K562 (cell line): ENCODE measurements around the gene CLSTN2. TPM values are rescaled to one million over a fixed set of nuclear protein-coding genes. Genes with fewer than 3 reads are reported as not detected.

Experiments
- ATAC-seq: fragments of 200-7000 bp; cut with Tn5 transposase; 3 replicates; pipeline ENCODE4 v1.9.1; 2020; ENCODE audit warnings: moderate library complexity
- BruUV-seq: library from RNA; stranded (reverse); fragments of 400-500 nt; replicated peaks from 2 replicates; lab custom pipeline; 2021; lab: Mats Ljungman, UMichigan
- CTCF ChIA-PET: fragments of 300-600 bp; formaldehyde crosslinking; extraction: SDS; loops from one replicate; lab custom pipeline; 2021; ENCODE audit warnings: low intra/inter-chr PET ratio; lab: Yijun Ruan, JAX
- POLR2A ChIA-PET: fragments of 300-600, 350-650 bp; sonication (Branson Sonifier 250); formaldehyde crosslinking; extraction: SDS; loops from one replicate; lab custom pipeline; 2021; ENCODE audit warnings: antibody characterized with exemption, inconsistent platforms; lab: Yijun Ruan, JAX
- DNase-seq, 4 experiments: peaks; one replicate each; pipeline versions ENCODE4 v3.0.0 to v3.0.0-alpha.2; 2011 to 2018; ENCODE audit warnings: low spot score in 3 of 4, mixed read lengths in 3 of 4; ENCODE audit errors: extremely low read depth in 1 of 4
- FAIRE-seq: peaks from 2 replicates; lab custom pipeline; 2011; peaks lifted over from hg19 to GRCh38; lab: Jason Lieb, UNC
- H2AFZ ChIP-seq: 2 replicates; pipeline ENCODE4 v1.6.0; 2011; ENCODE audit warnings: low read depth, low read length, control low read depth, inconsistent platforms
- H3K27ac ChIP-seq: fragments of 200-600 bp; 3 replicates; pipeline ENCODE4 v1.8.0; 2011; ENCODE audit warnings: low read depth, mild to moderate bottlenecking, control low read depth, inconsistent platforms, low read length, moderate library complexity, mixed read lengths; ENCODE audit errors: extremely low read depth
- H3K27me3 ChIP-seq, 2 experiments: fragments of 300-600 bp in 1 of 2; 2 replicates in 1 of 2; 3 replicates in 1 of 2; pipeline versions ENCODE4 v1.6.0 to v1.8.0; 2011; ENCODE audit warnings: inconsistent platforms in 2 of 2, low read length in 2 of 2, mild to moderate bottlenecking in 1 of 2, mixed read lengths in 1 of 2, moderate library complexity in 1 of 2; ENCODE audit not compliant: control insufficient read depth in 2 of 2, insufficient read depth in 2 of 2
- H3K36me3 ChIP-seq: fragments of 300-600 bp; 3 replicates; pipeline ENCODE4 v1.8.0; 2011; ENCODE audit warnings: mild to moderate bottlenecking, low read length, inconsistent platforms; ENCODE audit not compliant: control insufficient read depth, insufficient read depth
- H3K4me1 ChIP-seq, 2 experiments: fragments of 200-600 bp in 1 of 2; replicated peaks in 1 of 2; 2 replicates in 1 of 2; 3 replicates in 1 of 2; pipeline versions ENCODE4 v1.5.1 to v1.8.0; 2011; ENCODE audit warnings: inconsistent platforms in 2 of 2, low read length in 2 of 2, mild to moderate bottlenecking in 1 of 2, mixed read lengths in 1 of 2, moderate library complexity in 1 of 2; ENCODE audit not compliant: control insufficient read depth in 2 of 2, insufficient read depth in 2 of 2
- H3K4me2 ChIP-seq: 2 replicates; pipeline ENCODE4 v1.6.1; 2011; ENCODE audit warnings: low read length, control low read depth, inconsistent platforms, mixed read lengths; ENCODE audit not compliant: insufficient read depth
- H3K4me3 ChIP-seq: fragments of 200-600 bp; sonication (generic), shearing (Covaris generic); 2 replicates; pipeline ENCODE4 v1.5.1; 2016; ENCODE audit warnings: control low read depth, inconsistent platforms
- H3K79me2 ChIP-seq: fragments of 200-600 bp; 3 replicates; pipeline ENCODE4 v1.8.0; 2011; ENCODE audit warnings: low read length, inconsistent platforms; ENCODE audit not compliant: control insufficient read depth, insufficient read depth
- H3K9ac ChIP-seq, 2 experiments: 2 replicates each; pipeline versions ENCODE4 v1.6.0 to v1.6.1; 2011; ENCODE audit warnings: low read depth in 2 of 2, low read length in 2 of 2, control low read depth in 1 of 2, inconsistent platforms in 1 of 2, mild to moderate bottlenecking in 1 of 2, mixed read lengths in 1 of 2; ENCODE audit not compliant: insufficient read depth in 1 of 2
- H3K9me1 ChIP-seq: one replicate; pipeline ENCODE4 v1.6.0; 2011; ENCODE audit warnings: inconsistent platforms, mild to moderate bottlenecking, low read length, moderate library complexity; ENCODE audit not compliant: control insufficient read depth, insufficient read depth
- H3K9me3 ChIP-seq: replicated peaks from 2 replicates; pipeline ENCODE4 v1.5.1; 2011; ENCODE audit warnings: low read depth, low read length, inconsistent platforms; ENCODE audit not compliant: control insufficient read depth, insufficient read depth
- H4K20me1 ChIP-seq: replicated peaks from 2 replicates; pipeline ENCODE4 v1.6.1; 2011; ENCODE audit warnings: low read length, inconsistent platforms, mixed read lengths; ENCODE audit not compliant: control insufficient read depth, insufficient read depth
- ARID2 ChIP-seq: fragments of 450-650 bp; IDR thresholded peaks from 2 replicates; pipeline ENCODE4 v1.6.1; 2017; ENCODE audit warnings: antibody characterized with exemption, mild to moderate bottlenecking
- HNRNPK ChIP-seq: fragments of 200-400 bp; formaldehyde crosslinking; IDR thresholded peaks from one replicate; pipeline ENCODE4 v1.6.1; 2018; ENCODE audit warnings: mild to moderate bottlenecking, low read depth, low read length; ENCODE audit not compliant: poor library complexity, severe bottlenecking
- MITF ChIP-seq: IDR thresholded peaks from 2 replicates; pipeline ENCODE4 v1.6.1; 2014; ENCODE audit warnings: antibody characterized with exemption
- MTA1 ChIP-seq: fragments of 450-650 bp; IDR thresholded peaks from 2 replicates; pipeline ENCODE4 v1.6.1; 2017; ENCODE audit warnings: borderline replicate concordance
- NR2C1 ChIP-seq, 2 experiments: fragments of 450-650 bp; IDR thresholded peaks; 2 replicates each; pipeline ENCODE4 v1.6.1; 2017; ENCODE audit warnings: mild to moderate bottlenecking in 2 of 2, antibody characterized with exemption in 1 of 2, inconsistent platforms in 1 of 2, missing compliant biosample characterization in 1 of 2, missing genetic modification characterization in 1 of 2
- PCBP1 ChIP-seq: fragments of 200-400 bp; formaldehyde crosslinking; IDR thresholded peaks from 2 replicates; pipeline ENCODE4 v1.6.1; 2018; ENCODE audit warnings: mild to moderate bottlenecking, low read depth, low read length; ENCODE audit not compliant: poor library complexity, severe bottlenecking
- SAFB ChIP-seq: fragments of 200-400 bp; formaldehyde crosslinking; IDR thresholded peaks from 2 replicates; pipeline ENCODE4 v1.6.1; 2017; ENCODE audit warnings: low read depth, low read length, borderline replicate concordance
- SMARCA5 ChIP-seq: fragments of 450-650 bp; IDR thresholded peaks from 2 replicates; pipeline ENCODE4 v1.6.1; 2016
- ZBED1 ChIP-seq: IDR thresholded peaks from 2 replicates; pipeline ENCODE4 v1.6.1; 2014
- ZNF324 ChIP-seq: fragments of 250-450 bp; sonication (Bioruptor Pico); IDR thresholded peaks from 2 replicates; pipeline ENCODE4 v1.4.0; 2020; ENCODE audit warnings: mild to moderate bottlenecking
- ZNF764 ChIP-seq: fragments of 250-450 bp; sonication (Bioruptor Pico); IDR thresholded peaks from 2 replicates; pipeline ENCODE4 v1.4.0; 2020; ENCODE audit warnings: low read depth, mild to moderate bottlenecking, moderate library complexity
- in situ Hi-C: fragments of 300-500 bp; cut with MboI; formaldehyde crosslinking; loops from 4 replicates; pipeline ENCODE4 v1.15.0; 2018; ENCODE audit warnings: inconsistent platforms, mixed read lengths
- intact Hi-C: fragments of 100-400 bp; cut with micrococcal nuclease; formaldehyde crosslinking; loops from 2 replicates; pipeline ENCODE4 v1.14.2; 2022
- polyA plus RNA-seq, 8 experiments: library from polyadenylated mRNA; depleted of rRNA in 4 of 8; stranded (reverse) in 5 of 8; unstranded in 3 of 8; fragments of >200 nt; fragmentation: Nextera tagmentation in 2 of 8; fragmentation: Illumina TruSeq in 1 of 8; extraction: Ambion mirVana in 2 of 8; extraction: Trizol in 1 of 8; gene quantifications; 2 replicates each; pipeline versions ENCODE4 v1.2.1 to v1.2.3, GENCODE V29; 2011 to 2014; ENCODE audit warnings: inconsistent platforms in 1 of 8, missing spikeins in 1 of 8
- total RNA-seq, 7 experiments: library from RNA; depleted of rRNA in 6 of 7; stranded (reverse); fragments of >200 nt in 6 of 7; fragmentation: Illumina TruSeq in 2 of 7; extraction: Trizol in 2 of 7; gene quantifications; 2 replicates each; pipeline versions ENCODE4 v1.2.1 to v1.2.3, GENCODE V29; 2011 to 2021; ENCODE audit warnings: low replicate concordance in 1 of 7
- TF ChIP-seq, protein P1 (sequence below), 3 experiments: IDR thresholded peaks in 2 of 3; conservative IDR thresholded peaks in 1 of 3; 2 replicates each; pipeline ENCODE4 v1.5.1; 2011 to 2012; ENCODE audit warnings: low read length in 3 of 3, mild to moderate bottlenecking in 3 of 3, control low read depth in 2 of 3, improper control_type of control experiment in 1 of 3, inconsistent platforms in 1 of 3, low read depth in 1 of 3, mixed read lengths in 1 of 3, moderate library complexity in 1 of 3; ENCODE audit not compliant: insufficient read depth in 2 of 3

The CLSTN2 gene
- total and polyA plus RNA-seq, 9 of the 15 experiments (the other 6 are each of a cell fraction or from before 2014, with no cell fraction given), result 0.02 to 0.04 (median 0.04) TPM; not detected in 6

DNA sequence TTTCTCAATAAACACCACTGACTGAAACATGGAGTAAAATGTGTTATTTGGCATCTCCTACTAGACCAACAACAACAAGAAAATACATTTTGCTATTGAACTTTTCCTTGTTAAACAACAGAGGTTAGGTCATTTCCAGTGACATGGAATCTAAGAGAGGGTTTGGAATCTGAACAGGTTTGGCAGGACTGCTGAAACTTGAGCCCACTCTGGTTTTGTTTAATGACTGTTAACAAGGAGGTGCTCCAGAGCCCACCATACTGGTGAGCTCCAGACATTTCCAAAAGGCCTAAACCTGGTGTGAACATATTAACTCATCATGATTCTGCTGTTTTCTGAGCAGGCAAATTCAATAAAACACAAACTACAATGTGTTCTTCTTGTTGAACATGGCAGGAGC, 412.2 kb downstream of the CLSTN2 start:
- TF ChIP-seq, protein P1, sequence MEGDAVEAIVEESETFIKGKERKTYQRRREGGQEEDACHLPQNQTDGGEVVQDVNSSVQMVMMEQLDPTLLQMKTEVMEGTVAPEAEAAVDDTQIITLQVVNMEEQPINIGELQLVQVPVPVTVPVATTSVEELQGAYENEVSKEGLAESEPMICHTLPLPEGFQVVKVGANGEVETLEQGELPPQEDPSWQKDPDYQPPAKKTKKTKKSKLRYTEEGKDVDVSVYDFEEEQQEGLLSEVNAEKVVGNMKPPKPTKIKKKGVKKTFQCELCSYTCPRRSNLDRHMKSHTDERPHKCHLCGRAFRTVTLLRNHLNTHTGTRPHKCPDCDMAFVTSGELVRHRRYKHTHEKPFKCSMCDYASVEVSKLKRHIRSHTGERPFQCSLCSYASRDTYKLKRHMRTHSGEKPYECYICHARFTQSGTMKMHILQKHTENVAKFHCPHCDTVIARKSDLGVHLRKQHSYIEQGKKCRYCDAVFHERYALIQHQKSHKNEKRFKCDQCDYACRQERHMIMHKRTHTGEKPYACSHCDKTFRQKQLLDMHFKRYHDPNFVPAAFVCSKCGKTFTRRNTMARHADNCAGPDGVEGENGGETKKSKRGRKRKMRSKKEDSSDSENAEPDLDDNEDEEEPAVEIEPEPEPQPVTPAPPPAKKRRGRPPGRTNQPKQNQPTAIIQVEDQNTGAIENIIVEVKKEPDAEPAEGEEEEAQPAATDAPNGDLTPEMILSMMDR (IDR thresholded peaks at IDR 0.05 in 2 of 3, conservative IDR thresholded peaks at IDR 0.05 in 1 of 3; ENCODE audit: insufficient read depth in 2 of 3, low read depth in 1 of 3, low read length in 3 of 3), result no peak
- TF ChIP-seq MITF (no peak), HNRNPK (no peak), ZNF324 (CRISPR knock-in tag) (no peak), ZNF764 (CRISPR knock-in tag) (no peak), ZBED1 (no peak), NR2C1 (IDR thresholded peaks at IDR 0.05) (no peak), NR2C1 (tag; IDR thresholded peaks at IDR 0.05) (no peak), ARID2 (no peak), MTA1 (no peak), SMARCA5 (no peak), SAFB (no peak), PCBP1 (no peak)
- TF ChIP-seq, all 486 proteins: peak for 0
- Histone ChIP-seq H3K4me2 (no peak overlapping the region), H3K9me1 (no peaks in the 10 kb centered on the region), H3K4me3 (no peak overlapping the region), H3K79me2 (no peaks in the 10 kb centered on the region), H2AFZ (no peak overlapping the region), H3K36me3 (no peaks in the 10 kb centered on the region), H4K20me1 (no peaks in the 10 kb centered on the region), H3K27me3 (peaks cover 0 to 6% of the 10 kb centered on the region in 2 experiments; a peak in 1 of 5 replicates), H3K9me3 (no peaks in the 10 kb centered on the region), H3K27ac (no peak overlapping the region), H3K9ac (no peak overlapping the region), H3K4me1 (no peaks in the 10 kb centered on the region)
- no TSS peak for BruUV-seq
- intact Hi-C loops (no loop called here), in situ Hi-C loops (no loop called here)
- ChIA-PET CTCF (no interaction called here), POLR2A (no interaction called here)
- no peak for FAIRE-seq
- no peak for DNase-seq
- no peak for ATAC-seq
